ENCODE data around the gene ANKRD53.
A peak's percentile ranks its signal among the peaks of the same experiment; 100 is the strongest.

ANKRD53 gene

GRCh38 chr2:70961648-70961994 is 16.8 kb upstream of the ANKRD53 start:
- TF ChIP-seq NFIC (IDR thresholded peaks at IDR 0.05): no peak
- TF ChIP-seq TEAD4 (IDR thresholded peaks at IDR 0.05): no peak
- no peak for TF ChIP-seq YY1 (IDR thresholded peaks at IDR 0.05; ENCODE audit: low read depth)
- no peak for TF ChIP-seq EGR1 (IDR thresholded peaks at IDR 0.05)

GRCh38 chr2:70962211-70962884 is 16.1 kb upstream of the ANKRD53 start:
- TF ChIP-seq EGR1 (IDR thresholded peaks at IDR 0.05) (no peak), REST (IDR thresholded peaks at IDR 0.05; ENCODE audit: low read depth) (peak; percentile 34; the same call in 1 of the 2 replicates)

- TF ChIP-seq NFIC (IDR thresholded peaks at IDR 0.05) (no peak), RAD21 (IDR thresholded peaks at IDR 0.05; ENCODE audit: low read depth) (no peak), USF1 (IDR thresholded peaks at IDR 0.05) (no peak), ZBTB7A (IDR thresholded peaks at IDR 0.05; ENCODE audit: low read depth) (no peak)
These were observed 15.2 kb upstream of the ANKRD53 start for GRCh38 chr2:70962885-70963878.

GRCh38 chr2:70964133-70964532 is 14.3 kb upstream of the ANKRD53 start:
- no peak for TF ChIP-seq CREB1 (IDR thresholded peaks at IDR 0.05; ENCODE audit: low read depth)
- no peak for TF ChIP-seq TCF12 (IDR thresholded peaks at IDR 0.05; ENCODE audit: low read depth)
- TF ChIP-seq TAF1 (IDR thresholded peaks at IDR 0.05; ENCODE audit: low read depth): no peak

- no peak for TF ChIP-seq USF1 (IDR thresholded peaks at IDR 0.05)
- no peak for TF ChIP-seq EGR1 (IDR thresholded peaks at IDR 0.05)
- no peak for TF ChIP-seq EP300 (IDR thresholded peaks at IDR 0.05; ENCODE audit: borderline replicate concordance)
These were observed 13.6 kb upstream of the ANKRD53 start for GRCh38 chr2:70964596-70965386.

- no peak for TF ChIP-seq TCF12 (IDR thresholded peaks at IDR 0.05; ENCODE audit: low read depth)
- TF ChIP-seq TAF1 (IDR thresholded peaks at IDR 0.05; ENCODE audit: low read depth): no peak
- no peak for TF ChIP-seq USF1 (IDR thresholded peaks at IDR 0.05)
- no peak for TF ChIP-seq NFIC (IDR thresholded peaks at IDR 0.05)
- TF ChIP-seq EP300 (IDR thresholded peaks at IDR 0.05; ENCODE audit: borderline replicate concordance): no peak
- no peak for TF ChIP-seq MAX (IDR thresholded peaks at IDR 0.05)
- no peak for TF ChIP-seq TEAD4 (IDR thresholded peaks at IDR 0.05)
These were observed 12.9 kb upstream of the ANKRD53 start for GRCh38 chr2:70965506-70965905.

- TF ChIP-seq ZBTB7A (IDR thresholded peaks at IDR 0.05; ENCODE audit: low read depth) (no peak), TAF1 (IDR thresholded peaks at IDR 0.05; ENCODE audit: low read depth) (no peak), RAD21 (IDR thresholded peaks at IDR 0.05; ENCODE audit: low read depth) (no peak), CREB1 (IDR thresholded peaks at IDR 0.05; ENCODE audit: low read depth) (no peak), REST (IDR thresholded peaks at IDR 0.05; ENCODE audit: low read depth) (no peak), EP300 (IDR thresholded peaks at IDR 0.05; ENCODE audit: borderline replicate concordance) (no peak), TCF12 (IDR thresholded peaks at IDR 0.05; ENCODE audit: low read depth) (no peak), TEAD4 (IDR thresholded peaks at IDR 0.05) (no peak), MAX (IDR thresholded peaks at IDR 0.05) (no peak), FOXM1 (IDR thresholded peaks at IDR 0.05; ENCODE audit: borderline replicate concordance, low read depth) (no peak), CEBPB (IDR thresholded peaks at IDR 0.05) (no peak), YY1 (IDR thresholded peaks at IDR 0.05; ENCODE audit: low read depth) (no peak), NFIC (IDR thresholded peaks at IDR 0.05) (no peak), USF1 (IDR thresholded peaks at IDR 0.05) (no peak), EGR1 (IDR thresholded peaks at IDR 0.05) (no peak)
These were observed 11.7 kb upstream of the ANKRD53 start for GRCh38 chr2:70966681-70967080.

Data from Ishikawa (cell line).